ENCODE measurements around the gene KCTD19.

Gene KCTD19

GRCh38 chr16:67311607-67312488, 14.7 kb downstream of the KCTD19 start:
- Histone ChIP-seq H2BK12ac (ENCODE audit: low read length) (peak overlapping the region; percentile 6), H2BK5ac (ENCODE audit: low read depth, low read length, poor library complexity) (peak overlapping the region; percentile 20), H3K27me3 (ENCODE audit: insufficient read depth, low read length) (no peaks in the 10 kb centered on the region), H4K8ac (ENCODE audit: low read depth, low read length) (no peak overlapping the region), H3K4me1 (ENCODE audit: control insufficient read depth in 1 of 2, insufficient read depth in 2 of 2, low read length in 2 of 2) (peaks cover 9 to 14% of the 10 kb centered on the region in 2 experiments), H3K4ac (ENCODE audit: low read depth, low read length) (no peak overlapping the region), H2AK5ac (ENCODE audit: low read length) (no peak overlapping the region), H3K18ac (ENCODE audit: low read length) (peak overlapping the region; percentile 23), H4K91ac (ENCODE audit: low read depth, low read length) (peak overlapping the region; percentile 20), H3K27ac (ENCODE audit: low read depth, low read length) (peak overlapping the region; percentile 94), H3K36me3 (ENCODE audit: control insufficient read depth in 1 of 2, insufficient read depth in 2 of 2, low read length in 2 of 2) (no peaks in the 10 kb centered on the region), H3K79me1 (ENCODE audit: low read length) (peaks cover 5% of the 10 kb centered on the region), H2BK120ac (ENCODE audit: insufficient read depth, low read length, poor library complexity) (no peak overlapping the region), H3K9ac (ENCODE audit: low read length) (no peak overlapping the region), H3K9me3 (ENCODE audit: insufficient read depth, low read depth, low read length) (no peaks in the 10 kb centered on the region), H3K4me3 (ENCODE audit: low read depth, low read length) (no peak overlapping the region), H4K12ac (ENCODE audit: low read depth, low read length) (no peak overlapping the region), H3K14ac (ENCODE audit: low read length) (no peak overlapping the region), H3K23ac (ENCODE audit: low read length) (no peak overlapping the region), H2AFZ (ENCODE audit: insufficient read depth, low read length, poor library complexity) (no peak overlapping the region), H3K4me2 (ENCODE audit: low read length) (peak overlapping the region; percentile 37), H3K79me2 (ENCODE audit: control insufficient read depth, insufficient read depth, low read length, poor library complexity) (no peaks in the 10 kb centered on the region)
- peak; percentile 93 to 96 for DNase-seq
- no CpG with 5 or more reads among the region's 5 CpGs for WGBS (ENCODE audit: extremely low coverage, insufficient coverage, insufficient read length)

- Histone ChIP-seq H4K12ac (ENCODE audit: low read depth, low read length) (no peak overlapping the region), H3K79me2 (ENCODE audit: control insufficient read depth, insufficient read depth, low read length, poor library complexity) (no peaks in the 10 kb centered on the region), H2BK12ac (ENCODE audit: low read length) (no peak overlapping the region), H3K9ac (ENCODE audit: low read length) (no peak overlapping the region), H4K8ac (ENCODE audit: low read depth, low read length) (no peak overlapping the region), H3K4me2 (ENCODE audit: low read length) (no peak overlapping the region), H3K23ac (ENCODE audit: low read length) (no peak overlapping the region), H3K36me3 (ENCODE audit: control insufficient read depth in 1 of 2, insufficient read depth in 2 of 2, low read length in 2 of 2) (no peaks in the 10 kb centered on the region), H3K4ac (ENCODE audit: low read depth, low read length) (no peak overlapping the region), H2AFZ (ENCODE audit: insufficient read depth, low read length, poor library complexity) (no peak overlapping the region), H4K91ac (ENCODE audit: low read depth, low read length) (peak overlapping the region; percentile 46), H2BK5ac (ENCODE audit: low read depth, low read length, poor library complexity) (no peak overlapping the region), H3K27ac (ENCODE audit: low read depth, low read length) (no peak overlapping the region), H3K18ac (ENCODE audit: low read length) (no peak overlapping the region), H3K27me3 (ENCODE audit: insufficient read depth, low read length) (no peaks in the 10 kb centered on the region), H2BK120ac (ENCODE audit: insufficient read depth, low read length, poor library complexity) (no peak overlapping the region), H3K4me1 (ENCODE audit: control insufficient read depth in 1 of 2, insufficient read depth in 2 of 2, low read length in 2 of 2) (peaks cover 9 to 14% of the 10 kb centered on the region in 2 experiments), H3K14ac (ENCODE audit: low read length) (no peak overlapping the region), H2AK5ac (ENCODE audit: low read length) (peak overlapping the region; percentile 13), H3K4me3 (ENCODE audit: low read depth, low read length) (no peak overlapping the region), H3K79me1 (ENCODE audit: low read length) (peaks cover 5% of the 10 kb centered on the region), H3K9me3 (ENCODE audit: insufficient read depth, low read depth, low read length) (no peaks in the 10 kb centered on the region)
- no peak for DNase-seq
- WGBS (ENCODE audit: extremely low coverage, insufficient coverage, insufficient read length) = no CpG with 5 or more reads among the region's 3 CpGs
Measured at GRCh38 chr16:67310561-67310960, 16.0 kb downstream of the KCTD19 start.

GRCh38 chr16:67305216-67306071, 21.1 kb downstream of the KCTD19 start:
- no peak for DNase-seq
- H2BK5ac ChIP-seq (ENCODE audit: low read depth, low read length, poor library complexity) = no peak overlapping the region
- H3K9me3 ChIP-seq (ENCODE audit: insufficient read depth, low read depth, low read length) = peaks cover 1% of the 10 kb centered on the region
- H3K18ac ChIP-seq (ENCODE audit: low read length) = no peak overlapping the region
- no peak overlapping the region for H2BK12ac ChIP-seq (ENCODE audit: low read length)
- no peaks in the 10 kb centered on the region for H3K4me1 ChIP-seq (ENCODE audit: control insufficient read depth in 1 of 2, insufficient read depth in 2 of 2, low read length in 2 of 2)
- no peak overlapping the region for H4K91ac ChIP-seq (ENCODE audit: low read depth, low read length)
- H3K36me3 ChIP-seq (ENCODE audit: control insufficient read depth in 1 of 2, insufficient read depth in 2 of 2, low read length in 2 of 2) = no peaks in the 10 kb centered on the region
- H3K27ac ChIP-seq (ENCODE audit: low read depth, low read length) = no peak overlapping the region
- H2AK5ac ChIP-seq (ENCODE audit: low read length) = no peak overlapping the region
- H2BK120ac ChIP-seq (ENCODE audit: insufficient read depth, low read length, poor library complexity) = no peak overlapping the region
- no peaks in the 10 kb centered on the region for H3K79me1 ChIP-seq (ENCODE audit: low read length)
- H3K4ac ChIP-seq (ENCODE audit: low read depth, low read length) = no peak overlapping the region
- WGBS (ENCODE audit: extremely low coverage, insufficient coverage, insufficient read length) = no CpG with 5 or more reads among the region's 13 CpGs
- no peaks in the 10 kb centered on the region for H3K79me2 ChIP-seq (ENCODE audit: control insufficient read depth, insufficient read depth, low read length, poor library complexity)
- no peak overlapping the region for H4K12ac ChIP-seq (ENCODE audit: low read depth, low read length)
- no peaks in the 10 kb centered on the region for H3K27me3 ChIP-seq (ENCODE audit: insufficient read depth, low read length)
- H4K8ac ChIP-seq (ENCODE audit: low read depth, low read length) = no peak overlapping the region
- H3K14ac ChIP-seq (ENCODE audit: low read length) = no peak overlapping the region
- H3K4me3 ChIP-seq (ENCODE audit: low read depth, low read length) = no peak overlapping the region
- H3K9ac ChIP-seq (ENCODE audit: low read length) = no peak overlapping the region
- H3K4me2 ChIP-seq (ENCODE audit: low read length) = no peak overlapping the region
- no peak overlapping the region for H2AFZ ChIP-seq (ENCODE audit: insufficient read depth, low read length, poor library complexity)
- no peak overlapping the region for H3K23ac ChIP-seq (ENCODE audit: low read length)

GRCh38 chr16:67304020-67304419, 22.5 kb downstream of the KCTD19 start:
- no peaks in the 10 kb centered on the region for H3K27me3 ChIP-seq (ENCODE audit: insufficient read depth, low read length)

More at GRCh38 chr16:67304020-67304419, 22.5 kb downstream of the KCTD19 start:
- Histone ChIP-seq H3K4ac (ENCODE audit: low read depth, low read length) (no peak overlapping the region), H2BK12ac (ENCODE audit: low read length) (no peak overlapping the region), H4K91ac (ENCODE audit: low read depth, low read length) (no peak overlapping the region), H3K23ac (ENCODE audit: low read length) (no peak overlapping the region), H3K4me1 (ENCODE audit: control insufficient read depth in 1 of 2, insufficient read depth in 2 of 2, low read length in 2 of 2) (no peaks in the 10 kb centered on the region), H2AK5ac (ENCODE audit: low read length) (no peak overlapping the region), H2BK5ac (ENCODE audit: low read depth, low read length, poor library complexity) (no peak overlapping the region), H3K4me2 (ENCODE audit: low read length) (no peak overlapping the region), H4K12ac (ENCODE audit: low read depth, low read length) (no peak overlapping the region), H2BK120ac (ENCODE audit: insufficient read depth, low read length, poor library complexity) (no peak overlapping the region), H3K9ac (ENCODE audit: low read length) (no peak overlapping the region), H3K9me3 (ENCODE audit: insufficient read depth, low read depth, low read length) (peaks cover 1% of the 10 kb centered on the region), H3K27ac (ENCODE audit: low read depth, low read length) (no peak overlapping the region), H3K18ac (ENCODE audit: low read length) (no peak overlapping the region), H2AFZ (ENCODE audit: insufficient read depth, low read length, poor library complexity) (no peak overlapping the region), H3K79me2 (ENCODE audit: control insufficient read depth, insufficient read depth, low read length, poor library complexity) (no peaks in the 10 kb centered on the region), H3K4me3 (ENCODE audit: low read depth, low read length) (no peak overlapping the region), H3K79me1 (ENCODE audit: low read length) (no peaks in the 10 kb centered on the region), H3K14ac (ENCODE audit: low read length) (no peak overlapping the region), H3K36me3 (ENCODE audit: control insufficient read depth in 1 of 2, insufficient read depth in 2 of 2, low read length in 2 of 2) (no peaks in the 10 kb centered on the region), H4K8ac (ENCODE audit: low read depth, low read length) (no peak overlapping the region)
- DNase-seq = peak; percentile 40 to 74
- no CpG with 5 or more reads among the region's 1 CpG for WGBS (ENCODE audit: extremely low coverage, insufficient coverage, insufficient read length)
